Left ventricle myocardium inferior (tissue), 1 donor: ENCODE data around the gene AHNAK2. TPM values are rescaled to one million over a fixed set of nuclear protein-coding genes. Genes with fewer than 3 reads are reported as not detected.
A peak's percentile ranks its signal among the peaks of the same experiment; 100 is the strongest.

Experiments
- DNase-seq: peaks from one replicate; pipeline ENCODE4 v3.0.0-alpha.2; 2020
- H3K27ac ChIP-seq: fragments of 200-600 bp; replicated peaks from 2 replicates; pipeline ENCODE4 v1.8.0; 2021
- H3K27me3 ChIP-seq: fragments of 200-600 bp; 2 replicates; pipeline ENCODE4 v1.8.0; 2021; ENCODE audit warnings: low read depth
- H3K36me3 ChIP-seq: fragments of 200-600 bp; 2 replicates; pipeline ENCODE4 v1.8.0; 2021
- H3K4me1 ChIP-seq: fragments of 200-600 bp; 2 replicates; pipeline ENCODE4 v1.8.0; 2021
- H3K4me3 ChIP-seq: fragments of 200-600 bp; 2 replicates; pipeline ENCODE4 v1.8.0; 2021; ENCODE audit warnings: mild to moderate bottlenecking, moderate library complexity
- H3K9me3 ChIP-seq: fragments of 200-600 bp; replicated peaks from 2 replicates; pipeline ENCODE4 v1.8.0; 2021
- intact Hi-C: fragments of 100-400 bp; cut with micrococcal nuclease; formaldehyde crosslinking; loops from one replicate; pipeline ENCODE4 v1.11.0; 2022
- total RNA-seq: library from RNA; stranded (reverse); fragmentation: NEBNext Ultra II Directional; extraction: Animal tissue kit (Norgen Biotek cat#: 25700); gene quantifications from one replicate; pipeline ENCODE4 v1.2.1, GENCODE V29; 2021
- TF ChIP-seq, protein P1 (sequence below): fragments of 200-600 bp; IDR thresholded peaks from 2 replicates; pipeline ENCODE4 v1.8.0; 2021; ENCODE audit warnings: antibody characterized with exemption, mild to moderate bottlenecking, borderline replicate concordance
- donor health status: DM: no; HTN: yes; CAD: no; lungs with severe emphysema.

AHNAK2 gene
- total RNA-seq, 1 donor from 2014 or later: 2.5 TPM

DNA sequence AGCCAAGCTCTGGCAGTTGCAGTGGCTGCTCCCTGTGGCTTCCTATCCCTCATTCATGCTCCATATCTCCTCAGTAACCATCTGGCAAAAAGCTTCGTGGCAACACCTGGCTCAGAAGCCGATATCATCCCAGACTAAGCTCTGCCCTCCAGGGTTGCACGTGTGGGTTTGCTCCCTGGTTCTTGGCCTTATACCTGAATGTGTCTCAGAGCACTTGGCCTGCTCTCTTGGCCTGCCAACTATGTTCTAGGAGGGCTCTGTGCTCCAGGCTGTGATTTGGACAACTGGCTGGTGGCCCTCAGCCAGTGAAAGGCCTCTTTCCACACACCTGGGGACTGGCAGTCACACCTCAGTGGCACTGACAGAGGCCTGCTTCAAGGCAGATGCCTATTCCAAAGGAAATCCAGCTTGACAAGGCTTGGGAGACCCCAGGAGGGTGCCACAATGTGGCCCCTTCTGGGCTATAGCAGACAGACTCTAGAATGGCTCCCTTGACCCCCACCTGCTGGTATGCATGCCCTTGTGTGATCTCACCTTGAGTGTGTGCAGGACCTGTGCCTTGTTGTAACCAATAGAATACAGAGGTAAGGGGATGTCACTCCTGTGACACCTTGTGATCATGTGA is 43.0 kb downstream of the AHNAK2 start:
- no peaks in the 10 kb centered on the region for H3K36me3 ChIP-seq
- H3K27ac ChIP-seq: no peak overlapping the region
- H3K4me3 ChIP-seq: no peak overlapping the region
- TF ChIP-seq, protein P1, sequence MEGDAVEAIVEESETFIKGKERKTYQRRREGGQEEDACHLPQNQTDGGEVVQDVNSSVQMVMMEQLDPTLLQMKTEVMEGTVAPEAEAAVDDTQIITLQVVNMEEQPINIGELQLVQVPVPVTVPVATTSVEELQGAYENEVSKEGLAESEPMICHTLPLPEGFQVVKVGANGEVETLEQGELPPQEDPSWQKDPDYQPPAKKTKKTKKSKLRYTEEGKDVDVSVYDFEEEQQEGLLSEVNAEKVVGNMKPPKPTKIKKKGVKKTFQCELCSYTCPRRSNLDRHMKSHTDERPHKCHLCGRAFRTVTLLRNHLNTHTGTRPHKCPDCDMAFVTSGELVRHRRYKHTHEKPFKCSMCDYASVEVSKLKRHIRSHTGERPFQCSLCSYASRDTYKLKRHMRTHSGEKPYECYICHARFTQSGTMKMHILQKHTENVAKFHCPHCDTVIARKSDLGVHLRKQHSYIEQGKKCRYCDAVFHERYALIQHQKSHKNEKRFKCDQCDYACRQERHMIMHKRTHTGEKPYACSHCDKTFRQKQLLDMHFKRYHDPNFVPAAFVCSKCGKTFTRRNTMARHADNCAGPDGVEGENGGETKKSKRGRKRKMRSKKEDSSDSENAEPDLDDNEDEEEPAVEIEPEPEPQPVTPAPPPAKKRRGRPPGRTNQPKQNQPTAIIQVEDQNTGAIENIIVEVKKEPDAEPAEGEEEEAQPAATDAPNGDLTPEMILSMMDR: no peak
- H3K27me3 ChIP-seq: peaks cover 78% of the 10 kb centered on the region
- peaks cover 21% of the 10 kb centered on the region for H3K4me1 ChIP-seq
- no peaks in the 10 kb centered on the region for H3K9me3 ChIP-seq
- intact Hi-C loops: no loop called here
- DNase-seq: peak; percentile 7

GRCh38 chr14:104933746-104934733 is 44.1 kb downstream of the AHNAK2 start:
- intact Hi-C loops: no loop called here
- peak overlapping the region; percentile 75 for H3K4me3 ChIP-seq
- no peaks in the 10 kb centered on the region for H3K36me3 ChIP-seq
- H3K27ac ChIP-seq: no peak overlapping the region
- no peaks in the 10 kb centered on the region for H3K9me3 ChIP-seq
- DNase-seq: peak; percentile 12
- H3K4me1 ChIP-seq: peaks cover 21% of the 10 kb centered on the region
- TF ChIP-seq, protein P1: no peak
- peaks cover 76% of the 10 kb centered on the region for H3K27me3 ChIP-seq

DNA sequence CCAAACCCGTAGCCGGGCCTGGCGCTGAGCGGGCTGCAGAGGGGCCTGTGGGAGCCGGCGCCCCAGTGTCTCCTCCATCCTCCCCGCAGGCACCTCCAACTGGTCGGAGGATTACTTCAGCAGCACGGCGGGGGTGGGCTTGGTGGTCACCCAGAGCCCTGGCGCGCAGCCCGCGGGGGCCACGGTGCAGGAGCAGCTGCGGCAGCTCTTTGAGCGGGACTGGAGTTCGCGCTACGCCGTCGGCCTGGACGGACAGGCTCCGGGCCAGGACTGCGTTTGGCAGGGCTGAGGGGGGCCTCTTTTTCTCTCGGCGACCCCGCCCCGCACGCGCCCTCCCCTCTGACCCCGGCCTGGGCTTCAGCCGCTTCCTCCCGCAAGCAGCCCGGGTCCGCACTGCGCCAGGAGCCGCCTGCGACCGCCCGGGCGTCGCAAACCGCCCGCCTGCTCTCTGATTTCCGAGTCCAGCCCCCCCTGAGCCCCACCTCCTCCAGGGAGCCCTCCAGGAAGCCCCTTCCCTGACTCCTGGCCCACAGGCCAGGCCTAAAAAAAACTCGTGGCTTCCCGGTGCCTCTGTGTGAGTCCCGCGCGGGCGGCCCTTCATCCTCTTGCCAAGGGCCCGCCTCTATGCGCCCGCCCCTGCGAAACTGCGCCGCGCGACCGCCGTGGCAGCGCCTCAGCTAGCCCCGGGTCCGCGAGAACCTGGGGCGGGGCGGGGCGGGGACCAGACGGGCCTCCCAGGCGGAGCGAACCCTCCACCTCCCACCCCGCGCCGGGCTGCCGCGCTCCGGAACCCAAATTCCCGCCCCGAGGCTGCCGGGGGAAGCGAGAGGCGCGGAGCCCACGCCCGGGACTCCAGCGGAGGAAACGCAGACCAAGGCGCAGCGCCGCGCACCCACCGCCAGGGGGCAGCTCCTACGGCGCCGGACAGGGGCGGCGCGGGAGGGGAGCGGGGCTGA is 45.2 kb downstream of the AHNAK2 start:
- Histone ChIP-seq H3K4me1 (peaks cover 21% of the 10 kb centered on the region), H3K36me3 (no peaks in the 10 kb centered on the region), H3K4me3 (peak overlapping the region; percentile 75), H3K9me3 (no peaks in the 10 kb centered on the region), H3K27ac (peak overlapping the region; percentile 65), H3K27me3 (peaks cover 78% of the 10 kb centered on the region)
- intact Hi-C loops: no loop called here
- peak; percentile 88 for DNase-seq
- TF ChIP-seq, protein P1: peak; percentile 75

DNA sequence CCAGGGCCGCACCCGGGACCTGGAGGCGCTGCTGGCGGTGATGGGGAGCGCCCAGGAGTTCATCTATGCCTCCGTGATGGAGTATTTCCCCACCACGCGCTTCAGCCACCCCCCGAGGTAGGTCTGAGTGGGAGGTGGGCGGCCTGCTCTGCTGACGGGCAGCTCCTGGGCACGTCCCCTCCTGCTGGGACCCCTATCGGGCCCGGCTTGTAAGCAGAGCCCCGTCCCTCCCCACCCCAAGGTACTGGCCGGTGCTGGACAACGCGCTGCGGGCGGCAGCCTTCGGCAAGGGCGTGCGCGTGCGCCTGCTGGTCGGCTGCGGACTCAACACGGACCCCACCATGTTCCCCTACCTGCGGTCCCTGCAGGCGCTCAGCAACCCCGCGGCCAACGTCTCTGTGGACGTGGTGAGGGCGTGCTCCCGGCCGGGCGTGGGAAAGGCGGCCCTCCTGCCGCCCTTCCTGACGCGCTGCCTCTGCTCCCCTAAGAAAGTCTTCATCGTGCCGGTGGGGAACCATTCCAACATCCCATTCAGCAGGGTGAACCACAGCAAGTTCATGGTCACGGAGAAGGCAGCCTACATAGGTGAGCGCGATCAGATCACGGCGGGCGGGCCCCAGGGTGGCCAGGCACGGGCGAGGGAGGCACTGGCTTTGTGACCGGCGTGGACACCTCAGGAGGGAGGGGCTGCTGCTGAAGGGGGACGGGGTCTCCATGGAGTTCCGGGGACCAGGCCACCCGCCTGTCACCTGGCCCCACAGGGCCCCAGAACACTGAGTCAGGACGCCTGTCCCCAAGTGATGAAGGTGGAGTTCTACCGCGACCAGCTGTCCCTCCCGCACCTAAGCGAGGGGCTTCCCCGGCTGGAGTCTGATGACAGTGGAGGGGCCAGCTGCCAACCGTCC is 46.2 kb downstream of the AHNAK2 start:
- Histone ChIP-seq H3K9me3 (no peaks in the 10 kb centered on the region), H3K36me3 (no peaks in the 10 kb centered on the region), H3K27me3 (peaks cover 84% of the 10 kb centered on the region), H3K27ac (no peak overlapping the region), H3K4me3 (peak overlapping the region; percentile 75), H3K4me1 (peaks cover 21% of the 10 kb centered on the region)
- DNase-seq: peak; percentile 15
- TF ChIP-seq, protein P1: no peak
- intact Hi-C loops: no loop called here
